Measurements from ENCODE around the gene MMD2. TPM values are rescaled to one million over a fixed set of nuclear protein-coding genes. Genes with fewer than 3 reads are reported as not detected.

The MMD2 gene
- total RNA-seq, 4 donors from 2014 or later, result not detected

DNA sequence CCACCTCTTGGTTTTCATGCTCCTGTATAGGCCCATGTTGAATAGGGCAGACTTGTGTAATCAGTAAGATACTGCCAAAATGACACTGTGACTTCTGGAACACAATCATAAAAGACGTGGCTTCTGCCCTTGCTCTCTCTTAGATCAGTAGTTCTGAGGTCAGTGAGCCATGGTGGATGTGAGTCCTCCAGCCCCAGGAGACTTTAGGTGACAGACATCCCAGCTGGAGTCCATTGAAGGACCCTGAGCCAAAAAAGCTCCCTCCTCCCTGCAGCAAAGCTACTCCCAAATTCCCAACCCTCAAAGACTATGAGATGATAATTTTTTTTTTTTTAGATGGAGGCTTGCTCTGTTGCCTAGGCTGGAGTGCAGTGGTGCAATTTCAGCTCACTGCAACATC, 72.3 kb downstream of the MMD2 start:
- Histone ChIP-seq H3K9me3 (no peaks in the 10 kb centered on the region), H3K36me3 (no peaks in the 10 kb centered on the region), H3K4me3 (no peak overlapping the region), H3K4me1 (peaks cover 0 to 25% (median 12%) of the 10 kb centered on the region in 3 donors), H3K27me3 (peaks cover 0 to 33% (median 0%) of the 10 kb centered on the region in 4 donors), H3K27ac (no peak overlapping the region)
- intact Hi-C loops (cut with DNase I), result no loop called here
- 20 to 36% methylated on average over 1 of the region's 1 CpG for WGBS, 2 donors
- no peak for TF ChIP-seq POLR2A (IDR thresholded peaks at IDR 0.05)
- TF ChIP-seq, protein P1, sequence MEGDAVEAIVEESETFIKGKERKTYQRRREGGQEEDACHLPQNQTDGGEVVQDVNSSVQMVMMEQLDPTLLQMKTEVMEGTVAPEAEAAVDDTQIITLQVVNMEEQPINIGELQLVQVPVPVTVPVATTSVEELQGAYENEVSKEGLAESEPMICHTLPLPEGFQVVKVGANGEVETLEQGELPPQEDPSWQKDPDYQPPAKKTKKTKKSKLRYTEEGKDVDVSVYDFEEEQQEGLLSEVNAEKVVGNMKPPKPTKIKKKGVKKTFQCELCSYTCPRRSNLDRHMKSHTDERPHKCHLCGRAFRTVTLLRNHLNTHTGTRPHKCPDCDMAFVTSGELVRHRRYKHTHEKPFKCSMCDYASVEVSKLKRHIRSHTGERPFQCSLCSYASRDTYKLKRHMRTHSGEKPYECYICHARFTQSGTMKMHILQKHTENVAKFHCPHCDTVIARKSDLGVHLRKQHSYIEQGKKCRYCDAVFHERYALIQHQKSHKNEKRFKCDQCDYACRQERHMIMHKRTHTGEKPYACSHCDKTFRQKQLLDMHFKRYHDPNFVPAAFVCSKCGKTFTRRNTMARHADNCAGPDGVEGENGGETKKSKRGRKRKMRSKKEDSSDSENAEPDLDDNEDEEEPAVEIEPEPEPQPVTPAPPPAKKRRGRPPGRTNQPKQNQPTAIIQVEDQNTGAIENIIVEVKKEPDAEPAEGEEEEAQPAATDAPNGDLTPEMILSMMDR (IDR thresholded peaks at IDR 0.05), result no peak
- no peak for DNase-seq

DNA sequence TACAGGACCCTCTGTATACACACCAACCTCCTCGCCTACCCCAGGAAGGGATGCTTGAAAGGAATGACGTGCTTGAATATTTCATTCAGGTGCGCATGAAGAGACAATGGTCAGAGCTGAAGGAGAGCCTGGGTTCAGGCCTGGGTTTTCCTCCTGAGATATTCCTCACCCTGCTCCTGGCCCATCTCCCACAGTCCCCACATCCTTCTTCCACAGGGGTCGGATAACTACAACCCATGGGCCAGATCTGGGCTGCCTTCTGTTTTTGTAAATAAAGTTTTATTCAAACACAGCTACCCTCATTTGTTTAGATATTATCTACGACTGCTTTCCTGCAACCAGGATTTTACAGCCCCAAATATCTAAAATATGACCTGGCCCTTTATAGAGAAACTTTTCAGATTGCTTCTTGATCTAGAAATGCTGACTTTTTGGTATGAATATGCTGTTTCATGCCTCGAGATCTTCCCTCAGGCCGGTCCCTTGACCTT, 73.6 kb downstream of the MMD2 start:
- TF ChIP-seq, protein P1 (IDR thresholded peaks at IDR 0.05), result no peak
- no peak for TF ChIP-seq POLR2A (IDR thresholded peaks at IDR 0.05)
- intact Hi-C loops (cut with DNase I), result no loop called here
- Histone ChIP-seq H3K27me3 (peaks cover 0 to 42% (median 0%) of the 10 kb centered on the region in 4 donors), H3K4me1 (peaks cover 0 to 29% (median 12%) of the 10 kb centered on the region in 3 donors), H3K27ac (no peak overlapping the region), H3K36me3 (no peaks in the 10 kb centered on the region), H3K9me3 (no peaks in the 10 kb centered on the region), H3K4me3 (no peak overlapping the region)
- no peak for DNase-seq
- 84 to 91% methylated on average over 7 of the region's 7 CpGs for WGBS, 2 donors

DNA sequence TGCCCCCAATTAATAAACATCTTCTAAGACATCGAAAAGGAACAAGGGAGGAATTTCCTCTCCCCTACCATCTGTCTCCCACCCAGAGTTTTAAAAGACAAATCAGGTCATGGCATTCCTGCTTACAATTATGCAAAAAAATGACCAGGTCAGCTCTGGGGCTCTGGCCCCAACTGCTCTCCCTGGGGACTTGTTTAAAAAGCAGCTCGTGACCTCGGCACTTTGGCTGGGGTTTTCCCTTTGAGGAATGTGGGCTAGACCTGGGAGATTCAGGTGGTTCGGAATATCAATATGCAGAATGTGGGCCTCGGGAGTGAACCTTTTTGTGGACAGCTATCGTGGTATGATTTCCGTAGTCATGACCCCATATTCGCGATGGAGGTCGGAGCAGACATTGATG, 74.8 kb downstream of the MMD2 start:
- intact Hi-C loops (cut with DNase I), result no loop called here
- no peak overlapping the region for H3K4me3 ChIP-seq

DNA sequence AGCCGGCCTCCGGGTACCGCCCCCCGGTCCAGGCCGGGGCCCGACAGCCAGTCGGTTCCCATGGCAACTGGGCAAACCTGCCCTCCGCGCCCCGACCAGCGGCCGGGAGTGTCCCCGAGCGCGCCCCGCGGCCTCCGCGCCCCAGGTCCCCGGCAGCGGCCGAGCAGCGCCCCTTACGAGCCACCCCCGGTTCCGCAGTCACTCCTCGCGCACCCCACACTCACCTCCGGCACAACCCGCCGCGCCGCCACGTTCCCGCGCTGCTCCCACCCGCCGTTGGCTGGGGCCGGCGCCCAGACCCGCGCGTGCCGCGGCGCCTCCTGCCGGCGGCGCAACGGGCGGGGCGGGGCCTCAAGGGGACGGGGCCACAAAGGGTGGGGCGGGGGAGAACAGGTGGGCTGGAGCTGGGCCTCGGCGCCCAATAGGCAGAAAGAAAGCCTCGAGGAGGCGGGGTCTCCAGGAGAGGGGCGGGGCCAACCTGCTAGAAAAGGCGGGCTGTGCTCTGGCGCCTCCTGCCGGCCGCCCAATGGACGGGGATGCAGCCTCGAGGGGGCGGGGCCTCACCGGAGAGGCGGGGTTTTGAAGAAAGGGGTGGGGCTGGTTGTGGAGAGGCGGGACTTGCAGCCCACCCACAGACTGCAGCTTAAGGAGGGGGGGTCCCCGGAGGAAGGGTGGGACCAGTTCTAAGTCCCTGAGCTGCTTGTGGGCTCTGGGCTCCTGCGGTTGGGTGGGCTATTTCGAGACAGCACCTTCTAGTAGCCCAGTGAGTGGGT, 75.4 kb downstream of the MMD2 start, which contains the start of gene RADIL:
Gene RADIL (minus strand): TSS at position 345 of the 773 bp plus-strand sequence. CDS start 5,577 bp downstream, outside the sequence.
- Histone ChIP-seq H3K4me3 (peak within 1 kb of the TSS; percentile 35 to 70 (median 52)), H3K27me3 (peaks cover 0 to 43% (median 0%) of the 10 kb centered on the region in 4 donors), H3K4me1 (peaks cover 0 to 30% (median 12%) of the 10 kb centered on the region in 3 donors), H3K9me3 (no peaks in the 10 kb centered on the region), H3K36me3 (no peaks in the 10 kb centered on the region), H3K27ac (peak within 1 kb of the TSS; percentile 54 to 85 (median 76))
- DNase-seq, result peak; percentile 25
- TF ChIP-seq, protein P1 (IDR thresholded peaks at IDR 0.05), result peak; percentile 39 to 66 (median 58)
- no peak for TF ChIP-seq POLR2A (IDR thresholded peaks at IDR 0.05)
- WGBS, 2 donors, result 100% methylated on average over 2 of the region's 72 CpGs; no CpG with 5 or more reads in 1 of the 2 donors
- intact Hi-C loops (cut with DNase I), result no loop called here

More for the DNA sequence above, 74.8 kb downstream of the MMD2 start:
- Histone ChIP-seq H3K4me1 (peaks cover 0 to 30% (median 12%) of the 10 kb centered on the region in 3 donors), H3K27ac (no peak overlapping the region), H3K9me3 (no peaks in the 10 kb centered on the region), H3K27me3 (peaks cover 0 to 43% (median 0%) of the 10 kb centered on the region in 4 donors), H3K36me3 (no peaks in the 10 kb centered on the region)
- no peak for DNase-seq
- no peak for TF ChIP-seq POLR2A (IDR thresholded peaks at IDR 0.05)
- 75 to 87% methylated on average over 10 of the region's 10 CpGs for WGBS, 2 donors

DNA sequence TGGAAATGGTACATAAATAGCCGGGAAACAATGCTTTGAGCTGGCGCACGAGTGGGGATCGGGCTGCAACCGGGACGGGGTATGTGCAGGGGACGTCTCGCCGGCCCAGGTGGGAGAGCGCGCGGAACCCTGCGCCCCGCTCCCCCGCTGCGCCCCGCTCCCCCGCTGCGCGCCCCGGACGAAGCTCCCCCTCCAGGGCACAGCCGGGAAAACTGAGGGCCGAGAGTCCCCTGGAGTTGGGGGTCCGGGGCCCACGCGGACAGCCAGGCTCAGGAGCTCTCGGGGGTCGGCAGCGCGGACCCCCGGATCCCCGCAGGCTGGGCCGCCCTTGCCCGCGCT, 76.0 kb downstream of the MMD2 start:
- no peak for DNase-seq
- 0% methylated on average over 1 of the region's 36 CpGs; no CpG with 5 or more reads in 1 of the 2 donors for WGBS, 2 donors

More for the DNA sequence above, 76.0 kb downstream of the MMD2 start:
- H3K27me3 ChIP-seq, result peaks cover 0 to 43% (median 0%) of the 10 kb centered on the region in 4 donors
- H3K36me3 ChIP-seq, result no peaks in the 10 kb centered on the region
- TF ChIP-seq, protein P1 (IDR thresholded peaks at IDR 0.05), result no peak
- no peak for TF ChIP-seq POLR2A (IDR thresholded peaks at IDR 0.05)
- intact Hi-C loops (cut with DNase I), result no loop called here
- peak overlapping the region; percentile 54 to 85 (median 76) for H3K27ac ChIP-seq
- peak overlapping the region; percentile 35 to 70 (median 52) for H3K4me3 ChIP-seq
- no peaks in the 10 kb centered on the region for H3K9me3 ChIP-seq
- peaks cover 0 to 30% (median 12%) of the 10 kb centered on the region in 3 donors for H3K4me1 ChIP-seq
